GM19372 (cell line): ENCODE measurements around the gene PRPSAP2.

ENCODE experiments used
- ATAC-seq: cut with Tn5 transposase; IDR thresholded peaks from one replicate; pipeline ENCODE4 v1.9.1; 2021; ENCODE audit warnings: mild to moderate bottlenecking, low read depth, moderate library complexity; ENCODE audit not compliant: unreplicated experiment

Gene PRPSAP2

GRCh38 chr17:18977021-18977420 is 119.1 kb downstream of the PRPSAP2 start:
- ATAC-seq = no peak

DNA sequence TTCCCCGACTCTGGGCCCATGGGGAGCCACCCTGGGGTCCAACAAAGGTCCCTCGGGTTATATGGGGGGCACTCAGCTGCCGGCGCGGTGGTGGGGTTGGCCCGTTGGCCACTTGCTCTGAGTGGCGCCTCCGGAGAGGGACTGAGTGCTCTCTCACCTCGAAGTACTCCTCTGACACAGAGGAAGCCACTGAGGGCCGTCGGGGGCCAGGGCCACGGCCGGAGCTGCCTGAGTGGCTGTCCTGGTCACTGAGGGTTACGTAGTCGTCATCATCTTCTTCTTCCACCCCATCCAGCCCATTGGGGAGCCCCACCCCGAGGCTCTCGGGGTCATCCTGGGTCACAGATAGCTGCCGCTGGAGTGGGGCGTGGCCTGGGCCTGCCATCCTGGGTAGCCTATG is 119.7 kb downstream of the PRPSAP2 start:
- ATAC-seq = no peak

DNA sequence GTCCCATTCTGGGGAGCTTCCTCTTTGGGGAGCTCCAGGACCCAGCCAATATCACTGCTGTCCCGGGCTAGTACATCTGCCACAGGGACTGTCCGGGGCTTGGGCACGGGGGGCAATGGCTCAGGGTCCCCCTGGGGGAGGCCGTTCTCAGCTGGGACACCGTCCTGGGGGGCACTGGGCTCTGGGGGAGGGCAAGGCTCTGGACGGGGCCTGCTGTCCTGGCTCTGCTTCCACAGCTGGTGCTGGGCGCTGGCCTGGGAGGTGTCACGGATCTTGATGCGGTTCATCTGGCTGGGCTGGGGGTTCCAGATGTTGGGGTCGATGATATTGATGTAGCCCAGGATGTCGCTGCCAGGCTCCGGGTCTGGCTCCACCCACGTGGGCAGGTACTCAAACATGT is 120.1 kb downstream of the PRPSAP2 start:
- ATAC-seq = no peak

DNA sequence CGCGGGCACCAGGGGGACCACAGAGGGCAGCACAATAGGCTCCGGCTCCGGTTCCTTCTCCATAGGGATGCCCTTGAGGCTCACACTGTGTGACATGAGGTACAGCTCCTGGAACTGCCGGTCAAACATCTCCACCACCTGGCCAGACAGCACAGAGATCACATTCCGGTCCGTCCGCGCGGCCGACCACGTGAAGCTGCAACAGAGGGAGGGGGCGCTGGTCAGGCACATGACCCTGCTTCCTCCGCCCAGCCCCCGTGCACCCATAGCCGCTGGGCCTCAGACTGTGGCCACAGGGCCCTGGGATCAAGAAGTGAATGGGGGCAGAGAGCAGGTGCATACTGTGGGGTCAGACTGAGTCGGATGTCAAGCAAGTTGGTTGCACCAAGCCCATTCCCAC is 120.7 kb downstream of the PRPSAP2 start:
- no peak for ATAC-seq
